CD4-positive, alpha-beta T cell treated with Interleukin-17A for 4 hours (primary cell): ENCODE results near the gene STARD3.
A peak's percentile ranks its signal among the peaks of the same experiment; 100 is the strongest.
"Not testable (repeated sequence)": the region's sequence is repeated elsewhere in the genome, so short reads cannot be mapped to it uniquely, and the experiment has no call there.

Experiments
- DNase-seq: peaks from one replicate; pipeline ENCODE4 v3.0.0-alpha.2; 2020; ENCODE audit warnings: mixed read lengths

Gene STARD3

GRCh38 chr17:39699157-39699817 is 62.3 kb downstream of the STARD3 start:
- not testable (repeated sequence) for DNase-seq

GRCh38 chr17:39699818-39700147 is 62.8 kb downstream of the STARD3 start, which contains the start of gene ERBB2:
Gene ERBB2, plus strand, starts transcription at chr17:39700064. Its CDS starts 175 bp downstream, at chr17:39700239.
- no peak for DNase-seq

- DNase-seq, result no peak
These were observed 63.4 kb downstream of the STARD3 start for GRCh38 chr17:39700148-39700987.

GRCh38 chr17:39701012-39701783 is 64.3 kb downstream of the STARD3 start:
- DNase-seq, result no peak

- no peak for DNase-seq
These were observed 65.0 kb downstream of the STARD3 start for GRCh38 chr17:39701784-39702422.

GRCh38 chr17:39702901-39703893 is 66.3 kb downstream of the STARD3 start:
- DNase-seq, result no peak

- DNase-seq, result no peak
These were observed 67.0 kb downstream of the STARD3 start for GRCh38 chr17:39703913-39704312.

- DNase-seq, result no peak
These were observed 68.0 kb downstream of the STARD3 start for GRCh38 chr17:39704821-39705551.

- no peak for DNase-seq
These were observed 68.9 kb downstream of the STARD3 start for GRCh38 chr17:39705786-39706348.

GRCh38 chr17:39706383-39706782 is 69.4 kb downstream of the STARD3 start:
- DNase-seq, result no peak

- peak; percentile 37 for DNase-seq
These were observed 70.0 kb downstream of the STARD3 start for GRCh38 chr17:39706921-39707337.

- DNase-seq, result no peak
These were observed 72.5 kb downstream of the STARD3 start for GRCh38 chr17:39709319-39709997.

- no peak for DNase-seq
These were observed 73.3 kb downstream of the STARD3 start for GRCh38 chr17:39709998-39710964.

GRCh38 chr17:39711071-39711470 is 74.1 kb downstream of the STARD3 start:
- not testable (repeated sequence) for DNase-seq

- no peak for DNase-seq
These were observed 74.9 kb downstream of the STARD3 start for GRCh38 chr17:39711851-39712250.
